ENCODE results near the gene IHH.

IHH gene

GRCh38 chr2:219073413-219074129 lies 12.8 kb upstream of the IHH start:
- DNase-seq (ENCODE audit: low read depth) = no peak

- DNase-seq (ENCODE audit: low read depth) = no peak
Measured at GRCh38 chr2:219072741-219073250, 12.1 kb upstream of the IHH start.

DNA sequence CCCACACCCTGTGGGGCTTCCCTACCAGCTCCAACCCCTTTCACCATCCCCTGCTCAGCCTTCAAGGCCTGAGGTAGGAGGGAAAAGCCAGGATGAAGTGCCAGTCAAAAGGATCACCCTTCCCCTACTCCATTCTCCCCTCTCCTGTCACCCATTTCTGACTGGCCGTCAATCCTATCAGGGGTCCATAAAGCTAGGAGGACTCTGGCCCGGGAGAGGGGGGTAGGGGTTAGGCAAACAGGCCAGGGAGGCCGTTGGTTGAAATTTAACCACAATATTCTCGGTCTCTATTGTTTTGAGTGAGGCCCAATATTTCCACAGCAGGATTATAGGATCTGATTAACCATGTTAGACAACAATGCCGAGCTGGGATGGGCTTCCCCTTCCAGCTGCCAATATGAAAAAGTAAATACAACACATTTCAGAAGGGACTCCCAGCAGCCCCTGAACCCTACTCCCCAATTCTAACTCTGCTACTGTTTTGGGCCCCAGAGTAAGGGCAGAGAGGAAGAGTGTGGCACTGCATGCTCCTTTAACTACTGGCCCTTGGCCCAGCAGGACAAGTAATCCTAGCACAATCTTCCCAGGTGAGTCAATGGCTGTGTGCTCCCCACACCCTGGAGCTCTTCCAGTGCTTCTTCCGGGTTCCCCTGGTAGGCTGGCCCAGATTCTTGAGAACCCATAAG lies 10.6 kb upstream of the IHH start:
- no peak for DNase-seq (ENCODE audit: low read depth)

DNA sequence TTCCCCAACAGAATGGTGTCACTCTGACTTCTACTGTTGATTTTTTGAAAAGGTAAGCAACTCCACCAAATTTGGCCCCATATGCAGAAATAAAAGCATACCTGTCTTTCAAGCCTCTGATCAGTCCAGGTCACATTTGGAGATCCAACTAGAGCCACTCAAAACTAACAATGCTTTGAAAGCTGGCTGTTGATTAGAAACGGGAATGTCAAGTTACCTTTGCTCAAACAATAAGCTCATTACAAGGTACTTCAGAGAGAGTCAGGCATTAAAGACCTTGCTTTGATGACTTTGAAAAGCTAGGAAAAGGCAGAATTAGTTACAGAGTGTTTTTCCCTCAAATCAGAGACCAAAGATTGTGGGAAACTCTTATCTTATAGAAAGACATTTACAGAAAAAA lies 4.8 kb upstream of the IHH start:
- DNase-seq (ENCODE audit: low read depth) = no peak

- DNase-seq (ENCODE audit: low read depth) = no peak
Measured at GRCh38 chr2:219062081-219062480, 1.4 kb upstream of the IHH start.

DNA sequence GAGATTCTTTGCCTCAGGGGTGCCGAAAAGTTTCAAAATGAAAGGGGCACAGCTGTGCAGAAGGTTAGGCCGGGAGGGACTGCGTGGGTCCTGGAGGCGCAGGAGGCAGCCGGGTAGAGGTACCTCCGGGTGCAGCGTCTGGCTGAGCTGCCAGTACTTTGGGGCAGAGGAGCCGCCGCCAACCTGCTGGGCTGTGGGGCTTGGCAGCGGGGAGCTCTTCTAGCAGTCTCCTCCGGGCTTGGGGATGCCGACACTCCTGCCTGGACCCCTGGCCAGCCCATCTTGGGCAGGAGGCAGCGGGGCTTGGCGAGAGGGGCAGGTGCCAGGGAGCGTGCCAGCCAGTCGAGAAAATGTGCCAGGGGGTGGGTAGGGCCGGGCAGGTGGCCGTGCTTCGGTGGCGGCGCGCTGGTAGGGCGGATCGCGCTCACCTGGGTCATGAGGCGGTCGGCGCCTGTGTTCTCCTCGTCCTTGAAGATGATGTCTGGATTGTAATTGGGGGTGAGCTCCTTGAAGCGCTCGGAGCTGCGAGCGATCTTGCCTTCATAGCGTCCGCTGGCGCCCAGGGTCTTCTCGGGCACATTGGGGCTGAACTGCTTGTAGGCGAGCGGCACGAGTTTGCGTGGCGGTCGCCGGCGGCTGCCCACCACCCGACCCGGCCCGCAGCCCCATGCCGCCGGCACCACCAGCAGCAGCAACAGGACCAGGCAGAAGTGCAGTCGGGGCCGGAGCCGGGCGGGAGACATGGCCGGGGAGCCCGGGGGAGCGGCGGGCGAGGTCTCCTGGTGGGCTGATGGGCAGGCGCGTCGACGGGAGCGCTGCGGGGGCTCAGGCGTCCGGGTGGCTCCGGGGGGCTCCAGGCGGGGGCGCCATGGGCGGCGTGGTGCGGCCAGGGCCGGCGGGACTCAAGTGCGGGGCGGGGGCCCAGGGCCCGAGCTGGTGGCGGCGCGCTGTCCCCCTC lies 717 bp downstream of the IHH start:
- DNase-seq (ENCODE audit: low read depth) = no peak

DNA sequence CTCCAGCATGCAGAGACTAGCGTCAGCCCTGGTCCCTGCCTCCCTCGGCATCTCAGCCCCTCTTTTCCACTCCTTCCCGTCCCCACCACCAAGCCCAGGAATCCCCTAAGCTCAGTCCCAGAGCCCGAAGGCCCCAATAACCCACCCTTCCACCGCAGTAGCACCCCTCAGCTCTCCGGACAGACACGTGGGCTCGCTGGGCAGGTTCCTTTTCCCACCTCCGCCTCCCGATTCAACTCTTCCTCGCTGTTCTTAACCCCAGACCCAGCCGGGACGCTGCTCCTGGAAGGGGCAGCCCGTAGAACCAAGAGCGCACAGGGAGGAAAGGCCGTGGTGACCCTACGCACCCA lies 1.4 kb downstream of the IHH start:
- no peak for DNase-seq (ENCODE audit: low read depth)

GRCh38 chr2:219058541-219059374 lies 2.0 kb downstream of the IHH start:
- DNase-seq (ENCODE audit: low read depth) = no peak

DNA sequence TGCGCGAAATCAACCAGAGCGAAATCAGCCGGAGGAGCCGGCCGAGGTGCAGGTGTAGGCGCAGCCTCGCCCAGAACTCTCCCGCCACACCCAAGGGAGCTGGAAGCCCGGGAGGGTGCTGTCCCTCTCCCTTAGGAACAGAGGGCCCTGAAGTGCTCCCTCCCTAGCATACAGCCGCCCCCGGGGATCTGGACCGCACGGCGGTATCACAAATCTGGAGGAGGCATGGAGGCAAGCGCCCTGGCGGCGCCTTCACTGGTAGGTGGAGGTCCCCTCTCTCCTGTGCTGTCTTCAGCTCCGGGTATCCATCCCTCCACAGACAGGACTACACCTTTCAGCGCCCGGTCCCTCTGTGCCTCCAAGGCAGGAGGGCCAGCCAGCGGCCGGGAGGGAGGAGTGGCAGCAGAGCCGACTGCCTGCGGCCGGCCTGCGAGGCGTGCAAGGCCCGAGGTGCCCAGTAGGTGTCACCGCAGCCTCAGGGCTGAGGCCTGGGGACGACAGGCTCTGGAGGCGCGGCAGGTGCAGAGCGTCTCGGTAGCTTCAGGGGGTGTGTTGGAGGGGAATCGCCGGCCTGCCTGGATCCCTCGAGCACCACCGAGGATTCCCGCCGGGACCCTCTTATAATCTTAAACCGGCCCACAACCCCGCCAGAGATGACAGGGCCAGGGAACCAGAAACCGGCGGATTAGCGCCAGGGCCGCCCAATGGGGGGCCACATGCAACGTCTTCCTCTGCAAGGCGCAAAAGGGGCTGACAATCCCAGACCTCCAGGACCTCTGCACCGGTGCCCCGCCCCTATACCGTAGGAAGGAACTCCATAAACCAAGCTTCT lies 2.8 kb downstream of the IHH start:
- peak; percentile 54 for DNase-seq (ENCODE audit: low read depth)

- no peak for DNase-seq (ENCODE audit: low read depth)
Measured at GRCh38 chr2:219056896-219057708, 3.6 kb downstream of the IHH start.

DNA sequence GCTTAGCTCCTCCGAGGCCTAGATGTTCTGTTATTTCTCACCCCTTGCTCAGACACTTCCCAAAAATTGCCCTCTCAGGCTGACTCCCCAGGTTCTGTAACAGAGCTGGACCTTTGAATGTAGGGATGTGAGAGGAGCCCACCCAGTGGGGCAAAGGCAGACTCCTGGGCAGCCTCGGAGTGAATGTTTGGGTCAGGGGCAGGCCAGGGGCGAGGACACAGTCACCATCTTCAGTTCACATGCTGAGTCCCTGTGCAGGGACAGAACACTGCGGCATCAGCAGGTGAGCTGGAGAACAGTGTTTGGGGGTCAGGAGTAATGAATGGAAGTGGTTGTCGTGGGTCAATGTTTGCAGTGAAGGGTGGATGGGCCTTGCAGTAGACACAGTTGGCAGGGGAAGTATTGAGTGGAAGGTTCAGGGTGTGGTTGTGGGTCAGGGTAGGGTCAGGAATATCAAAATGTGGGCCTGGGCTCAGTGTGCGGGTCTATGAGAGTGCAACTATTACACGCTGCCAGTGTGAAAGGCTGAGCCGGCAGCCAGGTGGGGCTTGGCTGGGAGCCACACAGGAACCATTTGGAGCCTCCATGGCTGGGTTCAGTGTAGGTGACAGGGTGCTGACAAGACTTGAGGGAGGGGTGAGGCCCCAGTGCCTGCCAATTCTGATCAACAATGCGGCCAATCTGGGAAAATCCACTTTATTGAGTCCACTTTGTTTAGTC lies 4.4 kb downstream of the IHH start:
- no peak for DNase-seq (ENCODE audit: low read depth)

GRCh38 chr2:219054956-219055903 lies 5.5 kb downstream of the IHH start:
- no peak for DNase-seq (ENCODE audit: low read depth)

DNA sequence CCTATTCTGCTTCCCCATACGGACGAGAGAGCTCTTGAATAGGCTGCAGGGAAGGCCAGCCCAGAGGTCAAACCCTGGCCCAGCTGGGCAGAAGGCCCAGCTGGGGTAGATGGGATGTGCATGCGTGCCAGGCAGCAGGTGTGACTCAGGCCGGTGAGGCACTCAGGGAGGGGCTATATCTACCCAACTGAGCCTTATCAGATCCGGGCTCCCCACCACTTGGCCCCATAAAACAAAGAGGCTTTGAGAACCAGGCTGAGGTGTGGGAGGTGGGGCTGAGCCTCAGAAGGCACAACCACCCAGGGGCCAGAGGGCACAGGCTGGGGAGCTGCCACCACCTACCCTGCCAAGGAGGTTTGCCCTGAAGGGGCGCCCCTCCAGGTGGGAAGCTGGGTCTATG lies 11.4 kb downstream of the IHH start:
- no peak for DNase-seq (ENCODE audit: low read depth)

GRCh38 chr2:219045937-219046550 lies 14.7 kb downstream of the IHH start:
- DNase-seq (ENCODE audit: low read depth) = no peak

GRCh38 chr2:219042750-219043149 lies 18.0 kb downstream of the IHH start:
- no peak for DNase-seq (ENCODE audit: low read depth)

DNA sequence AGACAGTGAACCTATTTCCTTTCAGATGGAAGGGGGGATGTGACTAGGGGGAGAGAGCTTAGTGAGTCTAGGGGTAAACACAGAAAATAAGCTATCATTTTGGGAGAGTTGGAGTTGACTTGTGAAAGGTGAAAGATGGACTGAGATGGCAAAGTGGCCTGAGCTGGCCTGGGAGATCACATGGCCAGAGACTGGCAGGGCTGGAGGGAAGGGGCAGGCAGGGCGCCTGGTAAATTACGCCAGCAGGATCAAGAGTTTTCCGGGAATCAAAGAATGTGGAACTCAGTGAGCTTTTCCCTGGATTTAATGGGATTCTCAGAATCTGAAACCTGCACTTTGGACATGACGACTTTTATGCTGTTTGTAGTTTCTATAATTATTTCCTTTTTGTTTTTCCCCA lies 18.6 kb downstream of the IHH start:
- no peak for DNase-seq (ENCODE audit: low read depth)

GRCh38 chr2:219041252-219041651 lies 19.5 kb downstream of the IHH start, which contains the start of gene CFAP65:
Gene CFAP65 (minus strand): TSS chr2:219041516. CDS start chr2:219039048, 2,468 bp downstream.
- no peak for DNase-seq (ENCODE audit: low read depth)

Data from stimulated activated CD8-positive, alpha-beta memory T cell treated with anti-CD3 and anti-CD28 coated beads, Interleukin-15, amount 100 ng/mL, for 1 hour (primary cell).